Stimulated activated CD8-positive, alpha-beta memory T cell treated with anti-CD3 and anti-CD28 coated beads, Interleukin-4, amount 100 ng/mL, for 24 hours (primary cell): ENCODE results near the gene SLC39A7.
A peak's percentile ranks its signal among the peaks of the same experiment; 100 is the strongest.
"Not testable (repeated sequence)": the region's sequence is repeated elsewhere in the genome, so short reads cannot be mapped to it uniquely, and the experiment has no call there.

Source experiments
- DNase-seq: peaks from one replicate; pipeline ENCODE4 v3.0.0-alpha.2; 2020; ENCODE audit warnings: low read depth

Gene SLC39A7

GRCh38 chr6:33205191-33206026, 4.7 kb downstream of the SLC39A7 start:
- no peak for DNase-seq

GRCh38 chr6:33206027-33206863, 5.6 kb downstream of the SLC39A7 start:
- no peak for DNase-seq

- DNase-seq, result no peak
Measured at GRCh38 chr6:33206864-33207551, 6.3 kb downstream of the SLC39A7 start.

GRCh38 chr6:33207552-33208090, 7.0 kb downstream of the SLC39A7 start:
- no peak for DNase-seq

- peak; percentile 77 for DNase-seq
Measured at GRCh38 chr6:33208091-33208967, 7.7 kb downstream of the SLC39A7 start, which contains the start of gene RING1. TSS of gene RING1 (plus strand) at chr6:33208500. CDS start at chr6:33208823, 323 bp downstream.

GRCh38 chr6:33209856-33210255, 9.2 kb downstream of the SLC39A7 start:
- no peak for DNase-seq

GRCh38 chr6:33211136-33211535, 10.5 kb downstream of the SLC39A7 start:
- no peak for DNase-seq

- DNase-seq, result no peak
Measured at GRCh38 chr6:33211666-33212422, 11.2 kb downstream of the SLC39A7 start.

- no peak for DNase-seq
Measured at GRCh38 chr6:33212857-33213165, 12.1 kb downstream of the SLC39A7 start.

- no peak for DNase-seq
Measured at GRCh38 chr6:33213166-33213988, 12.7 kb downstream of the SLC39A7 start.

GRCh38 chr6:33213989-33214335, 13.3 kb downstream of the SLC39A7 start:
- DNase-seq, result no peak

- no peak for DNase-seq
Measured at GRCh38 chr6:33215271-33216116, 14.8 kb downstream of the SLC39A7 start.

GRCh38 chr6:33216117-33216649, 15.5 kb downstream of the SLC39A7 start:
- DNase-seq, result no peak

- no peak for DNase-seq
Measured at GRCh38 chr6:33217246-33217645, 16.6 kb downstream of the SLC39A7 start.

- no peak for DNase-seq
Measured at GRCh38 chr6:33217681-33218080, 17.0 kb downstream of the SLC39A7 start.

- not testable (repeated sequence) for DNase-seq
Measured at GRCh38 chr6:33226503-33227120, 25.9 kb downstream of the SLC39A7 start.

GRCh38 chr6:33235221-33235634, 34.6 kb downstream of the SLC39A7 start:
- DNase-seq, result no peak

GRCh38 chr6:33236328-33236727, 35.7 kb downstream of the SLC39A7 start:
- DNase-seq, result no peak
